ENCODE data around the gene NMRK1.

The NMRK1 gene

GRCh38 chr9:75087824-75088645 is at the start of gene NMRK1, which contains the start of gene OSTF1:
TSS of gene NMRK1 (minus strand) at chr9:75088155. CDS start at chr9:75083115, 5,040 bp downstream.
TSS of gene OSTF1 (plus strand) at chr9:75088514. CDS start at chr9:75088693, 179 bp downstream.
- DNase-seq (ENCODE audit: low read depth, low spot score), result peak; percentile 90
- peak within 1 kb of the TSS; percentile 83 for H3K9ac ChIP-seq (ENCODE audit: insufficient read length, low read depth)
- peaks cover 3% of the 10 kb centered on the region for H3K4me1 ChIP-seq (ENCODE audit: insufficient read depth, insufficient read length)
- peak within 1 kb of the TSS; percentile 83 for H3K4me3 ChIP-seq (ENCODE audit: insufficient read length, low read depth)
- H3K9me3 ChIP-seq (ENCODE audit: insufficient read depth, low read length), result no peaks in the 10 kb centered on the region
- TF ChIP-seq SUZ12 (IDR thresholded peaks at IDR 0.05; ENCODE audit: extremely low read depth, insufficient read depth, insufficient read length), result no peak
- TF ChIP-seq ZNF274 (IDR thresholded peaks at IDR 0.05; ENCODE audit: low read depth, low read length), result no peak
- no peak for TF ChIP-seq YY1 (IDR thresholded peaks at IDR 0.05; ENCODE audit: insufficient read depth, insufficient read length)
- H3K36me3 ChIP-seq (ENCODE audit: insufficient read depth, insufficient read length, low read length), result no peaks in the 10 kb centered on the region
- H3K27me3 ChIP-seq (ENCODE audit: insufficient read depth, insufficient read length), result peaks cover 4% of the 10 kb centered on the region

- H3K4me1 ChIP-seq (ENCODE audit: insufficient read depth, insufficient read length), result no peaks in the 10 kb centered on the region
- peaks cover 21% of the 10 kb centered on the region for H3K36me3 ChIP-seq (ENCODE audit: insufficient read depth, insufficient read length, low read length)
- no peaks in the 10 kb centered on the region for H3K9me3 ChIP-seq (ENCODE audit: insufficient read depth, low read length)
- no peaks in the 10 kb centered on the region for H3K27me3 ChIP-seq (ENCODE audit: insufficient read depth, insufficient read length)
- no peak overlapping the region for H3K9ac ChIP-seq (ENCODE audit: insufficient read length, low read depth)
- DNase-seq (ENCODE audit: low read depth, low spot score), result no peak
- TF ChIP-seq SUZ12 (IDR thresholded peaks at IDR 0.05; ENCODE audit: extremely low read depth, insufficient read depth, insufficient read length) (no peak), ZNF274 (IDR thresholded peaks at IDR 0.05; ENCODE audit: low read depth, low read length) (no peak), YY1 (IDR thresholded peaks at IDR 0.05; ENCODE audit: insufficient read depth, insufficient read length) (no peak)
- H3K4me3 ChIP-seq (ENCODE audit: insufficient read length, low read depth), result no peak overlapping the region
These were observed 46.5 kb upstream of the NMRK1 start for GRCh38 chr9:75134495-75134894.

GRCh38 chr9:75133396-75133795 is 45.4 kb upstream of the NMRK1 start:
- H3K4me1 ChIP-seq (ENCODE audit: insufficient read depth, insufficient read length), result no peaks in the 10 kb centered on the region
- H3K4me3 ChIP-seq (ENCODE audit: insufficient read length, low read depth), result no peak overlapping the region
- no peak overlapping the region for H3K9ac ChIP-seq (ENCODE audit: insufficient read length, low read depth)
- no peak for TF ChIP-seq ZNF274 (IDR thresholded peaks at IDR 0.05; ENCODE audit: low read depth, low read length)
- H3K36me3 ChIP-seq (ENCODE audit: insufficient read depth, insufficient read length, low read length), result peaks cover 21% of the 10 kb centered on the region
- no peak for DNase-seq (ENCODE audit: low read depth, low spot score)
- no peaks in the 10 kb centered on the region for H3K9me3 ChIP-seq (ENCODE audit: insufficient read depth, low read length)
- no peaks in the 10 kb centered on the region for H3K27me3 ChIP-seq (ENCODE audit: insufficient read depth, insufficient read length)

GRCh38 chr9:75132244-75132643 is 44.3 kb upstream of the NMRK1 start:
- DNase-seq (ENCODE audit: low read depth, low spot score), result no peak
- Histone ChIP-seq H3K36me3 (ENCODE audit: insufficient read depth, insufficient read length, low read length) (peaks cover 15% of the 10 kb centered on the region), H3K4me1 (ENCODE audit: insufficient read depth, insufficient read length) (no peaks in the 10 kb centered on the region), H3K9me3 (ENCODE audit: insufficient read depth, low read length) (no peaks in the 10 kb centered on the region), H3K27me3 (ENCODE audit: insufficient read depth, insufficient read length) (no peaks in the 10 kb centered on the region), H3K9ac (ENCODE audit: insufficient read length, low read depth) (no peak overlapping the region), H3K4me3 (ENCODE audit: insufficient read length, low read depth) (no peak overlapping the region)
- TF ChIP-seq YY1 (IDR thresholded peaks at IDR 0.05; ENCODE audit: insufficient read depth, insufficient read length), result no peak

- no peak overlapping the region for H3K9ac ChIP-seq (ENCODE audit: insufficient read length, low read depth)
- TF ChIP-seq YY1 (IDR thresholded peaks at IDR 0.05; ENCODE audit: insufficient read depth, insufficient read length) (no peak), ZNF274 (IDR thresholded peaks at IDR 0.05; ENCODE audit: low read depth, low read length) (no peak), SUZ12 (IDR thresholded peaks at IDR 0.05; ENCODE audit: extremely low read depth, insufficient read depth, insufficient read length) (no peak)
- H3K36me3 ChIP-seq (ENCODE audit: insufficient read depth, insufficient read length, low read length), result peaks cover 15% of the 10 kb centered on the region
- no peaks in the 10 kb centered on the region for H3K4me1 ChIP-seq (ENCODE audit: insufficient read depth, insufficient read length)
- H3K4me3 ChIP-seq (ENCODE audit: insufficient read length, low read depth), result no peak overlapping the region
- no peaks in the 10 kb centered on the region for H3K27me3 ChIP-seq (ENCODE audit: insufficient read depth, insufficient read length)
- no peak for DNase-seq (ENCODE audit: low read depth, low spot score)
- no peaks in the 10 kb centered on the region for H3K9me3 ChIP-seq (ENCODE audit: insufficient read depth, low read length)
These were observed 43.7 kb upstream of the NMRK1 start for GRCh38 chr9:75131700-75132099.

- TF ChIP-seq ZNF274 (IDR thresholded peaks at IDR 0.05; ENCODE audit: low read depth, low read length), result no peak
- TF ChIP-seq YY1 (IDR thresholded peaks at IDR 0.05; ENCODE audit: insufficient read depth, insufficient read length), result no peak
- TF ChIP-seq SUZ12 (IDR thresholded peaks at IDR 0.05; ENCODE audit: extremely low read depth, insufficient read depth, insufficient read length), result no peak
- Histone ChIP-seq H3K27me3 (ENCODE audit: insufficient read depth, insufficient read length) (no peaks in the 10 kb centered on the region), H3K9me3 (ENCODE audit: insufficient read depth, low read length) (no peaks in the 10 kb centered on the region), H3K4me1 (ENCODE audit: insufficient read depth, insufficient read length) (no peaks in the 10 kb centered on the region), H3K36me3 (ENCODE audit: insufficient read depth, insufficient read length, low read length) (peaks cover 10% of the 10 kb centered on the region), H3K9ac (ENCODE audit: insufficient read length, low read depth) (no peak overlapping the region), H3K4me3 (ENCODE audit: insufficient read length, low read depth) (no peak overlapping the region)
- DNase-seq (ENCODE audit: low read depth, low spot score), result no peak
These were observed 42.8 kb upstream of the NMRK1 start for GRCh38 chr9:75130621-75131230.

GRCh38 chr9:75130172-75130571 is 42.2 kb upstream of the NMRK1 start:
- Histone ChIP-seq H3K4me1 (ENCODE audit: insufficient read depth, insufficient read length) (no peaks in the 10 kb centered on the region), H3K4me3 (ENCODE audit: insufficient read length, low read depth) (no peak overlapping the region), H3K27me3 (ENCODE audit: insufficient read depth, insufficient read length) (no peaks in the 10 kb centered on the region), H3K36me3 (ENCODE audit: insufficient read depth, insufficient read length, low read length) (peaks cover 7% of the 10 kb centered on the region), H3K9ac (ENCODE audit: insufficient read length, low read depth) (no peak overlapping the region), H3K9me3 (ENCODE audit: insufficient read depth, low read length) (no peaks in the 10 kb centered on the region)
- TF ChIP-seq ZNF274 (IDR thresholded peaks at IDR 0.05; ENCODE audit: low read depth, low read length) (no peak), SUZ12 (IDR thresholded peaks at IDR 0.05; ENCODE audit: extremely low read depth, insufficient read depth, insufficient read length) (no peak), YY1 (IDR thresholded peaks at IDR 0.05; ENCODE audit: insufficient read depth, insufficient read length) (no peak)
- no peak for DNase-seq (ENCODE audit: low read depth, low spot score)

All from NT2/D1 (cell line).